Fibroblast of the conjunctiva (primary cell): ENCODE data around the gene P3H2.
A peak's percentile ranks its signal among the peaks of the same experiment; 100 is the strongest.

Source experiments
- DNase-seq: peaks from one replicate; pipeline ENCODE4 v3.0.0-alpha.2; 2010; ENCODE audit warnings: low read depth

P3H2 gene

DNA sequence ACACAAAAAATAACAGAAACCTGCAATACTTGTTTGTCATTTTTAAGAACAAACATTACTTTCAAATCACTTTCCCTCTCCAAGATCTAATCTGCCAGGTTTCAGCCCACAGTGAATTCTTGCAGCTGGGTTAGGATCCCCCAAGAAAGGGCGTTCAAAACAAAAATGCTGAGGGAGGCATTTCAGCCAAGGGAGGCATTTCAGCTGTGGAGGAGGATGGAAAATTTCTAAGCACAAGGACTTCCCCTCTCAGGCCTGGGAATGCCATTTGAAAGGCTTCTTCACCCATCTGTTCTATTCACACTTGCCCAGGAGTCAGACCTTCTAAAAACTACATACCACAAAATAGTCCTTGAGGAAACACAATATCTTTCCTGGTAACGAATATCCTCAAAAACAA, 69.1 kb downstream of the P3H2 start:
- no peak for DNase-seq

DNA sequence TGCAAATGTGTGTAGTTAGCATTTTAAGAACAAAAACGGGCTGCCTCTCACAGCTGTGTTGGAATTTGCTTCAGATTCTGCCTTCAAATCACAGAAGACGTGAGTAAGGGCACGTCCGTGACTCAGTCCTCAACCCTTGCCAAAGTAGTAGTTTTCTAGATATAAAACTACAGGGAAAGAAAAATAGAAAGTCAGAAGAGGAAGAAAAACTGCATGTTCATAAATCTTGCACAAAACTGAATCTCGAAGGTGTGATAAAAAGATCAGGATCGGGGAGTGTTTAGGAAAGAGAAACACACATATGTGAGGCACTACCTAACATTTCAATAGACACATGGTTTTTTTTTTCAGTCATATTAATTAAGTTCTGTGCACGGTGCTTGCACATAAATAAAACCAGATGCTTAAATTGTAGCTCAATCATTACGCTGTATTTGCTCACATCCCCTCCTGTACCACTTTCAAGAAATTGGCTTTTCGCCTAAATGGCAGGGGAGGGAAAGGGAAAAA, 71.7 kb downstream of the P3H2 start:
- DNase-seq = peak; percentile 56

- DNase-seq = no peak
Measured at GRCh38 chr3:190044974-190045373, 75.7 kb downstream of the P3H2 start.

DNA sequence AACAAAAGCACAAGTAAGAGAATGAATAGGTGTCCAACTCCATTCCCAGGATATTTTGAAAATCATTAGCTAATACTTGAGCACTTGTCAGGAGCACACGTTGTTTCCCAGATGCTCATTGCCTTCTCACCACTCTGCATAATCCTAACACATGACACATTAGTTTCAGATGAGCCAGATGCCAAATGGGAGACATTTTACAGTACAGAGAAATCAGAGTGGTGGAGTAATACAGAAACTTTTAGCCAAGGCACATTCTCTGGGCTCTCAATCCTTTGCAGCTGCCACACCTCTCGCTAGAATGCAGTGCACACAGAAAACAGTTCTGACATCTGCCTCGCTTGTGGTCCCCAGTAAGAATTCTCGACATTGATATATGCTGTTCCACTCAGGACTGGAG, 76.6 kb downstream of the P3H2 start:
- no peak for DNase-seq

DNA sequence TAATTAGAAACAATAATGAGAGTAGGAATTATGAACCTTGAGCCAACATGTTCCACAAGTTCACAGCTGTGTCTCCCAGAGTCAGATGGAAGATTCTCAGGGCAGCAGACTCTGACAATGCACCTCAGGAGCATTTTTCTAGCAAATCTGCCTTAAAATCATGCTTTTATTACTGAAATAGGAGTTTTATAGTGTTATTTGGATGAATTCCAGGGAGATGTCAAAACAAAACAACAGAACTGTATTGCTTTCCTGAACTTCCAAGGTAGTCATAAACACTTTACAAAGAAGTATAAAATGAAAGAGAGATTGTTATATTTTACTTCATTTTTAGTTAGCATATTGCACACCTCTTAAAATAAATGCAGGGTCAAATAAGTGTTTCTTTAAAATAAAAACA, 77.0 kb downstream of the P3H2 start:
- DNase-seq = no peak

- no peak for DNase-seq
Measured at GRCh38 chr3:190042558-190042957, 78.1 kb downstream of the P3H2 start.

DNA sequence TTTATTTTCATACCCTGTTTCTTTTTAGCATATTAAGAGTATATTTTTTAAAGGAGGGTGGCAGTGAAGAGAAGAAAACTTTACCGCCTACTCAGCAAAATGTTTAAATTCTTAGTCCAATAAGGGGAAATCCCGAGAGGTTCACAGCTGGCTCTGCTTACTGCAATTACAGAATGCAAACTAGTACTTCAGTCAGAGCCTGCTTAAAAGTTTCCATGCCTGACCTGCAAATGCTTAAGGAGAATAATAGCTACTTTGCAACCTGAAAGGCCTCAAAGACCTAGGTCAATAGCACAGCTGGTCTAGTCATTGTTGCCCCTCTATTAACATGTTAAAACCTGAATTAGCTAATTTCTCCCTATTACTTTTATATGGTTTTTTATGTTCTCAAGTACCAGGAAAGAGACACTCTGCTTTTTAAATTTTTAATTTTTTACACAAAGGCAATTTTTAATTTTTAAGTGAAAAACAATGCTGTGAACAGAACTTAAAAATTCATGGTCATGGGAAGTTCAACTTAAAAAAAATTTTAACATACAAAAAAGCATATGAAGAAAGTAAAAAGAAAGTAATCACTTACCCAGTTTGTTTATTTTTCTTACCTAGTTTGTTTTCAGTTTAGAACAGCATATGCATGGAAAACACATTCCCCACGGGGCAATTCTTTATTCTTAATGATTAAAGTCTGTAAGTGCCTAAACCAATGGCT, 79.2 kb downstream of the P3H2 start:
- DNase-seq = no peak

- DNase-seq = no peak
Measured at GRCh38 chr3:190040145-190040544, 80.6 kb downstream of the P3H2 start.

GRCh38 chr3:190038050-190038933, 82.4 kb downstream of the P3H2 start:
- peak; percentile 63 for DNase-seq

DNA sequence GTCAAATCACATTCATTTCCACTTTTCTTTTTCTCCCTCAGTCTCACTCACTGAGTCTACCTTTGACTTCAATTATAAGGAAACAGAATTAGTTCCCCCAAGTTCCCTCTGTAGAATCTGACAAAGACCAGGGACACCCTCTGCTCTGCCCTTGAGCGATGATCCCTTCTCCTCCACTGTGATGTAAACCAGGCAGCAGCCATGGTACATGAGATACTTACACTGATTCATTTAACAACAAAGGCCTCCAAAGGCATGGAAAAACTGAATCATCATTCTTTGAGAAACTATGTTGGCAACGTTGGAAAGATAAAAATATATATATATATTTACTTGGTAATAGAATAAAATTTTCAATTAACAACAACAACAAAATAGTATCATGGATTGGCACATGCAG, 84.1 kb downstream of the P3H2 start:
- peak; percentile 68 for DNase-seq

DNA sequence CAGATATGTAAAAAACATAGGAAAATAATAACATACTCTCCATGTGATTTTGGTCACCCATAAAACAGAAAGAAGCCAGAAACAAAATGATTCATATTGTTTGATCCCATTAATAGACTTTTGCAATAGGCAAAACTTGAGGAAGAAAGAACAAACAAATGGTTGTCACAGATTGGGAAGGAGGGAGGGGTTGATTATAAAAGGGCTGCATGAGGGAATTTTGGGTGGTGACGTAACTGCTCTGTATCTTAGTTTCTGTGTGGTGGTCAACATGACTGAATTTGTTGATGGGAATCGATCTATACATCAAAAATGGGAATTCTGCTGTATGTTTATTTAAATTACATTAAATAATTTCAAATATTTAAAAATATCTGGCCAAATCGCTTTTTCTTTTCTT, 86.3 kb downstream of the P3H2 start:
- no peak for DNase-seq

GRCh38 chr3:190032923-190033322, 87.8 kb downstream of the P3H2 start:
- DNase-seq = no peak

- DNase-seq = no peak
Measured at GRCh38 chr3:190031887-190032752, 88.6 kb downstream of the P3H2 start.

DNA sequence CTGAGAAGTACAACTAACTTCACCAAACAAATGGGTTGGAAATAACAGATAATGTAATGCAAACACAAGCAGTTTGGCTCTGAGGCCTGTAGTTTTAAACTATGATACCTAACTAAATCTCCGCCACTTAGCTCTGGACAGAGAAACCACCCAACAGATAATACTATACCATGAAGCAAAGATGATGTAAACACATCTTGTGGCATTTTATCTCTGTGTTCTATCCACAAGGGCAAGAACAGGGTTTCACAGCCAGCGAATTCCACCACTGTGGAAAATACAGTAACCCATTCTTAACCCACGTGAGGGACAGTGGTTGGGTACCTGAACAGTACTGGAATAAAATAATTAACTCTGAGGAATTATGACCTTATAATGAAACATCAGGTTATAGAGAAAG, 93.6 kb downstream of the P3H2 start:
- no peak for DNase-seq

DNA sequence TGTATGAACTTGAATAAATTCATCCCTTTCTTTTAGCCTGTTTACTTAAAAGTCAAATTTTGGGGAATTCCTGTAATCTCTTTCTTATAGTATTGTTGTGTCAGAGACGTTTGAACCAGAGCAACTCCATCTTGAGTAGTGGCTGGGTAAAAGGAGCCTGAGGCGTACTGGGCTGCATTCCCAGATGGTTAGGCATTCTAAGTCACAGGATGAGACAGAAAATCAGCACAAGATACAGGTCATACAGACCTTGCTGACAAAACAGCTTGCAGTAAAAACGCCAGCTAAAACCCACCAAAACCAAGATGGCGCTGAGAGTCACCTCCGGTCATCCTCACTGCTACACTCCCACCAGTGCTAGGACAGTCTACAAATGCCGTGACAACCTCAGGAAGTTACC, 94.5 kb downstream of the P3H2 start:
- no peak for DNase-seq

- DNase-seq = no peak
Measured at GRCh38 chr3:190024912-190025311, 95.8 kb downstream of the P3H2 start.

- no peak for DNase-seq
Measured at GRCh38 chr3:190019844-190020243, 100.9 kb downstream of the P3H2 start.

- no peak for DNase-seq
Measured at GRCh38 chr3:190019006-190019405, 101.7 kb downstream of the P3H2 start.

GRCh38 chr3:190018460-190018859, 102.2 kb downstream of the P3H2 start:
- no peak for DNase-seq

- peak; percentile 70 for DNase-seq
Measured at GRCh38 chr3:190017521-190018288, 103.0 kb downstream of the P3H2 start.

GRCh38 chr3:190016966-190017365, 103.7 kb downstream of the P3H2 start:
- no peak for DNase-seq

DNA sequence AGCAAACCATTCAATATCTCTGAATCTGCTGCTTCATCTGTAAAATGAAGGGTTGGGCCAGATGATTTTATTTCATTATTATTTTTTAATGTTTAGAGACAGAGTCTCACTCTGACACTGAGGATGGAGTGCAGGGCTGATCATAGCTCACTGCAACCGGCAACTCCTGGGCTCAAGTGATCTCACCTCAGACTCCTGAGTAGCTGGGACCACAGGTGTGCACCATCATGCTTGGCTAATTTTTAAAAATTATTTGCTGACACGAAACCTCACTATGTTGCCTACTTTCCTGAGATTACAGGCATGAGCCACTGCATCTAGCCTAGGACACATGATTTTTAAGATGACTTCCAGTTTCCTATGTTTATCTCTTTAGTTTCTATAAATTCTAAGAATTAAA, 105.8 kb downstream of the P3H2 start:
- DNase-seq = no peak
